GM19324 (cell line): ENCODE results near the gene KRTAP10-9.
"Not testable (repeated sequence)": the region's sequence is repeated elsewhere in the genome, so short reads cannot be mapped to it uniquely, and the experiment has no call there.

Experiments used
- ATAC-seq: cut with Tn5 transposase; IDR thresholded peaks from one replicate; pipeline ENCODE4 v1.9.1; 2021; ENCODE audit warnings: mild to moderate bottlenecking, moderate library complexity; ENCODE audit not compliant: unreplicated experiment, low FRiP score

Gene KRTAP10-9

DNA sequence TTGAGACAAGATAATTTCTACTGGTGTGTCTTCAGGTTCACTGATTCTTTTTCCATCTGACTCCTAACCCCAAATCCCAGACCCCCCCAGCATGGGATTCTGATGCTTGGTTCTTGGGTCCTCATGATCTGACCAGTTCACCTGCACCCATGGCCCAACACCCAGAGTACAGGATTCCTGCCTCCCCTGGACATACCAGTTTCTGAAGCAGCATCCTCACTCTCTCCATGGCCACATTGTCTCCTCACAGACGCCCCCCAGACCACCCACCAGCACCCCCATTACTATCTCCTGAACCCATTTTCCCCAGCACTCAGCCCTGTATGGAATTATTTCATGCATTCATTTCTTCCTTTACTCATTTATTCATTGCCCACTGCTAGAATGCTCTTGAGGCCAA is 30.0 kb downstream of the KRTAP10-9 start:
- ATAC-seq, result no peak

DNA sequence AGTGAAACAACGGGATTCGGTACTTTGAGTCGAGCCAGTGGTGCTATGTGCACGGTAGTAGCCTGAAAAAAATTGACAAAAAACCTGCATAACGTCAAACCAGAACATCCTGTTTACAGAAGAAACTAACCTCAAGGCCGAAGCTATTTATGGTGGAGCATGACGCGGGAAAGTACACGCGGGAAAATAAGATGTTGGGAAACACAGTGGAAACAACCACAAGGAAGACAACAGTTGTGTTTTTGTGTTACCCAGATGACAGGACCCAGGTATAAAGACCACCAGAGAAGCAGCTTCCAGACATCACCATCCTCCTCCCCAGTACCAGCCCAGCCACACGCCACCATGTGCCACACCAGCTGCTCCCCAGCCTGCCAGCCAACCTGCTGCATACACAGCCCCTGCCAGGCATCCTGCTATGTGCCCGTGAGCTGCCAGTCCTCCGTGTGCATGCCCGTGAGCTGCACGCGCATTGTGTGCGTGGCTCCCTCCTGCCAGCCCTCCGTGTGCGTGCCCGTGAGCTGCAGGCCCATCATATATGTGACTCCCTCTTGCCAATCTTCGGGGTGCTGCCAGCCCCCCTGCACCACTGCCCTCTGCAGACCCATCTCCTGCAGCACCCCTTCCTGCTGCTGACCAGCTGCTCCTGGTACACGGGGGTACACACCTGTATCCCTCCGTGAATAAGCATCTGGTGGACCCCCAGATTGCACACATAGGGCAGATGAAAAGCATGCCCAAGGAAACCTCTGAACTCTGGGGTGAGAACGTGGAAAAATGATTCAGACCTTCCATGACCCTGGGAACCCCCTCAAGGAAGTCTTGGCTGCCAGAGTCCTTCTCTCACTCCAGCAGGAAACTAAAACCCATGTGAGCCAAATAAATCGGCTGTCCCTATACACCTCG is 31.0 kb downstream of the KRTAP10-9 start, which contains the start of gene KRTAP12-3:
KRTAP12-3 (plus strand) TSS at position 298 of the 906 bp plus-strand sequence; CDS start at position 346, 48 bp downstream.
- ATAC-seq, result no peak

DNA sequence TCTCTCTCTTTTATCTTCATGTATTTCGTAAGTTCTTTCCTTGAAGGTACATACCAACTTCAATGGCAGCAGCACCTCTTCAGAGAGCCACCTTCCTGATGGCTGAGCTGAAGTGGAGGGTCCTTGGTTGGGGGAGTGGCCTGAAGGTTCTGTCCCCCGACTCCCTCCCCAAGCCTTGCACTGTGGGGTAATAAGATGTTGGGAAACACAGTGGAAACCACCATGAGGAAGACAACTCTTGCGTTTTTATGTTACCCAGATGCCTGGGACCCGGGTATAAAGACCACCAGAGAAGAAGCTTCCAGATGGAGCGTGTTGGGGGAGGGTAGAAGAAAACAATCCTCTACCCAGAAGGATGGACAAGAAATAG is 31.6 kb downstream of the KRTAP10-9 start:
- ATAC-seq, result no peak

DNA sequence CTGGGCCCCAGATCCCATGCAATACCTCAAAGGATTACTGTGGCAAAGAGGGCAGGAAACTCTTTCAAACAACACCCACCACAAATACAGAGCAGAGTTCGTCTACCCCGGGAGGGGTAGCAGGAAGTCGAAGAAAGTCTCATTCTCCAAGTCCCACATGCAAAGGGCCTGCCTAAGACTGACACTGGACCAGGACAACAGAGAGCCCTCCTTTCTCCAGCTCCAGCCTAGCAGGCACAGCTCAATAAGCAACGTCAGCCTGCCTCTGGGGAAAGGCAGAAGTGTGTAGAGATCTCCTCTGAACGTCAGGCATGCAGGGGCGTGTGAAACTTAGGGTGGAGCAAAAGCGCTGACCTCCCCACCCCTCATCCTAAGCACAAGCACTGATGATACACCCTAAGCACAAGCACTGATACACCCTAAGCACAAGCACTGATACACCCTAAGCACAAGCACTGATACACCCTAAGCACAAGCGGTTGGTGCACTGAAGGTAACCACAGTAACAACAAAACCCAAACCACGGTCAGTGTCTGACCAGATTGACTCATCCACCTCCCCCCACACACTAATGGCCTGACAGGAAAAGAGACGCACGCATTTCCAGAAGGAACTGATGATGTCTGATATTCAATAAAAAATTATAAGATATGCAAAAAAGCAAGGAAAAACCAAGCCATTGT is 32.2 kb downstream of the KRTAP10-9 start:
- ATAC-seq, result no peak

DNA sequence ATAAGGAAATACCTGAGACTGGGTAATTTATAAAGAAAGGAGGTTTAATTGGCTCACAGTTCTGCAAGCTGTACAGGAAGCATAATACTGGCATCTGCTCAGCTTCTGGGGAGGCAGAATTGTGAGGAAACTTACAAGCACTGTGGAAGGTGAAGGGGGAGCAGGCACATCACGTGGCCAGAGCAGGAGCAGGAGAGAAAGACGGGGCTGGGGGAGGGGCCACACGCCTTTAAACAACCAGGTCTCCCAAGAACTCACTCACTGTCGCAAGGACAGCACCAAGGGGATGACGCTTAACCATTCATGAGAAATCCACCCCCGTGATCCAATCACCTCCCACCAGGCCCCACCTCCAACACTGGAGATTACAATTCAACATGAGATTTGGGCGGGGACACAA is 34.7 kb downstream of the KRTAP10-9 start:
- not testable (repeated sequence) for ATAC-seq

DNA sequence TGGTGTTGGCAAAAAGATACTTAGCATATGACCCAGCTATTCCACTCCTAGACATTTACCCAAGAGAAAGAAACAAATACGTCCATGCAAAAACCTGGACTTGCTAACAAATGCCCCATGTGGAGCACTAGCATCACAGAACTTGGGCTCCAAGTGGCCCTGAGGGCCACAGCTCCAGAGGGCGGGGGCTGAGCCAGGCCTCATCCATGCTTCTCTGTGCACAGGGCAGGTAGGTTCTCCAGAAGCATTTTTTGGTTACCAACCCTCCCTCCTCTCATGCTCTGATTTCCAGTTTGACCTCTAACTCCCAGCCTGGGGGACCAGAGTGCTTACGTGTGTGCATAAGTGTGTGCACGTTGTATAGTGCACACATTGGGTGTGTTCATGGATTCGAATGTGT is 37.8 kb downstream of the KRTAP10-9 start:
- ATAC-seq, result no peak

DNA sequence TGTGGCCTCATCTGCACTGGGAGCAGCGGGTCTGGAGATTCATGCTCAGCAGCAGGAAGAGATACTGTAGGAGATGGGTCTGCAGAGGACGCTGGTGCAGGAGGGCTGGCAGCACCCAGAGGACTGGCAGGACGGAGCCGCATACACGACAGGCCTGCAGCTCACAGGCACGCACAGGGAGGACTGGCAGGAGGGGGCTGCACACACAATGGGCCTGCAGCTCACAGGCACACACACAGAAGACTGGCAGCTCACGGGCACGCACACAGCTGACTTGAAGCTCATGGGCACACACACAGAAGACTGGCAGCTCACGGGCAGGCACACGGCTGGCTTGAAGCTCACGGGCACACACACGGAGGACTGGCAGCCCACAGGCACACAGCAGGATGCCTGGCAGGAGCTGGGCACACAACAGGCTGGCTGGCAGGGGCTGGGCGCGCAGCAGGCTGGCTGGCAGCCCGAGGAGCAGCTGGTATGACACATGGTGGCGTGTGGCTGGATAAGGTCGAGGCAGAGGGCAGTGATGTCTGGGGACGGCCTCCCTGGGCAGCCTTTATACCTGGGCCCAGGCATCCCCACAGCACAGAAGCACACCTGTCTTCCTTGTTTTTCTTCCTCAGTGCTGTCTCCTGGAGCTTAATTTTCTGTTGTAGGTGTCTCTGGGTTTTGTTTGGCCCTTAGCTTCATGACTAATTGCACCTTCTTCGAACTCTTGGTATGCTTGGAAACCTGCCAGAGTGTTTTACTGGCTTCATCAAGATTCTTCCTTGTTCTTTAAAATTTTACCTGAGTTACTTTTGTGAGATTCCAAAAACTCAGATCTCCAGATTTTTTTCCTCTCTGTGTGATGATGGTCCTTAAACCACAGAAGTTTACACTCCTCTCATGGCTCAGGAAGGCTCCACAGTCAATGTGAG is 39.8 kb downstream of the KRTAP10-9 start, which contains the start of gene KRTAP12-2:
KRTAP12-2 (minus strand) TSS at position 527 of the 920 bp plus-strand sequence; CDS start at position 486, 41 bp downstream.
- ATAC-seq, result no peak

DNA sequence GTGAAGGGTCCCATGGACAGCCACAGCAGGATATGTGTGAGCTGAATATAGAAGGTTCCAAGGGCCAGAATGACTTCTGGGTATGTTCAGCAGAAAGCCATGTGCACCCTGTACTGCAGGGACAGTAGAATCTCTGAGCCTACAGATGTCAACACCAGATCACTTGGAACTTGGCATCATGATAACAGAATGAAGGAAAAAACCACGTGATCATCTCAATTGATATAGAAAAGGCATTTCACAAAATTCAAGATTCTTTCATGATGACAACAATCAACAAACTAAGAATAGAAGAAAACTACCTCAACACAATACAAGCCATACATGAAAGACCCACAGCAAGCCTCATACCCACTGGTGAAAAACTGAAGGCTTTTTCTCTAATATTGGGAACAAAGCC is 40.7 kb downstream of the KRTAP10-9 start:
- no peak for ATAC-seq

DNA sequence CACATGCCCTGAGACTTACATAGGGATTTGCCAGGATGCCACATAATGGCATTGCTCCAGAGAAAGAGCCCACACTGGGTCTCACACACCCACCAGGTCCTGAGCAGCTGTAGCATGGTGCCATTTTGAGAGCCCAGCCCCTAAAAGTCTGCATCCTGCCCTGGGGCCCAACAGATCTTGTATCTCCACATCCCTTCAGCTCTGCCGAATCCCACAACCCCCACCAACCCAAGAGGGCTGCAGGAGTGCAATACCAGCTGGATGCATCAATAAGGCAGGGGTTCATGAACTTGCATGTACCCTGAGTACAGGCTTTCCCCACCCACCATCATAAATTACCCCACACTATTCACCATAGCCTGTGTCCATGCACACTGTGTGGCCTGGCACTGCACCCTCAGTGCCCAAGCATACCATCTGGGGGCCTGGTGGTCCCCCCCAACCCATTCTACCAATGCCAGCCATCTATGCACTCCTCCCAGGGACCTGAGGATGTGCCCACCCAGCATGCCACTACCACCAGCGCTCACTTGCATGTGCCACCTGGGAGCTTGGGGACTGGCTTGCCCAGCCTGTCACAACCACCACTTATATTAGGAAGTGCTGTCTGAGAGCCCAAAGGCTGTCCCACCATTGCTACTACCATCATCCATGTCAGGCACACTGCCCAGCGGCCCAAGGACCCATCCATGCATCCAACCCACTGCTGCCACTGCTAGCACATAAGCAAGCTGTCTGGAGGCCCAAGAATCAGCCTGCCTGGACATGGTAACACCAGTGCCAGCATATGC is 43.9 kb downstream of the KRTAP10-9 start:
- ATAC-seq, result no peak

DNA sequence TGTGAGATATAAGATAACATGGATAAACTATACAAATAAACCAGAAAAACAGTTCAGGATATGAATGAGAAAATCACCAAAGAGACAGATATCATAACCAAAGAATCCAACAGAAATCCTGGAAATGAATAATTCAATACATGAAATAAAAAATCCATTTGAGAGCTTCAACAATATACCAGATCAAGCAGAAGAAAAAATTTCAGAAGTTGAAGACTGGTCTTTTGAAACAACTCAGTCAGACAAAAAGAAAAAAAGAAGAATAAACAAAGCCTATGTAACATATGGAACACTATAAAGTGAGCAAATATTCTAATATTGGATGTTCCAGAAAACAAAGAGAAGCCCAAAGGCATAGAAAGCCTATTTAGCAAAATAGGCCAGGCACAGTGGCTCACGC is 45.0 kb downstream of the KRTAP10-9 start:
- no peak for ATAC-seq

DNA sequence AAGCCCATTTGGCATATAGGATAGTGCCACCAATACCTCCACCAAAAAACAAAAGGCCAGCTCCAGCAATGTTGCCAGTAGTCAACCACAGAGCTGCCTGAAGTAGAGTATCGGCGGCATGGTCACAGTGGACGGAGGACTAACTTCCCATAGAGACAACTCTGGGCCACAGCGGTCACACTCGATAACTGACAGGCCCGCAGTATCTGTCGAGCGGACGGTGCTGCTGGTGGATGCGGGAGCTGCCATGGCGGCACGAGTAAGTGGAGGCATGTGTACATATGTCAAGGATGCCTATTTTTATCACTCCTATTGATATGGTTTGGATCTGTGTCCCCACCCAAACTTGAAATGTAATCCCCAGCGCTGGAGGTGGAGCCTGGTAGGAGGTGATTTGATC is 51.0 kb downstream of the KRTAP10-9 start:
- no peak for ATAC-seq
